Astrocyte (in vitro differentiated cells and primary cell): ENCODE measurements around the gene PREX1.

ENCODE experiments used
- EZH2 ChIP-seq: IDR thresholded peaks from 2 replicates; pipeline ENCODE4 v1.6.1; 2012; ENCODE audit warnings: mild to moderate bottlenecking, low read length, inconsistent platforms; ENCODE audit not compliant: insufficient read depth
- TF ChIP-seq, protein P1 (sequence below): IDR thresholded peaks from 2 replicates; pipeline ENCODE4 v1.5.1; 2011; ENCODE audit warnings: low read depth, mild to moderate bottlenecking, inconsistent platforms, low read length, moderate library complexity; ENCODE audit not compliant: insufficient read depth

DNA sequence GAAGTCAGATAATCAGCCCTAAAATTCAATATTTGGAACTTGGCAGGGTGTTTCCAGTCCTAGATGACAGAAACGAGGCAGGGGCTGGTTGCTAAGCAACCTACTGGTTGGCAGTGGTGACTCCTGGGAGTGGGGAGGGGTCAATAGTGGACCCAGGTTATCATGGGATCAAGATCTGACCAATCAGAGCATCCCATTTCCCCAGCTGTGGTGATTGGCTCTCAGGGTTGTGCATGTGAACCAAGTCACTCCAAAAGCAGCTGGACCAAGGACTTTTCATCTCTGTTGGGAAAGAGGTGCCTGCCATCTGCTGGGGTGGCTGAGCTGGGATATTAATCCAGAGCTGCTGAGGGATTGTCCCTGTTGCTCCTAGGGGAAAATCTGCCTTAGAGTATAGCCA lies 253.4 kb downstream of the PREX1 start:
- TF ChIP-seq, protein P1, sequence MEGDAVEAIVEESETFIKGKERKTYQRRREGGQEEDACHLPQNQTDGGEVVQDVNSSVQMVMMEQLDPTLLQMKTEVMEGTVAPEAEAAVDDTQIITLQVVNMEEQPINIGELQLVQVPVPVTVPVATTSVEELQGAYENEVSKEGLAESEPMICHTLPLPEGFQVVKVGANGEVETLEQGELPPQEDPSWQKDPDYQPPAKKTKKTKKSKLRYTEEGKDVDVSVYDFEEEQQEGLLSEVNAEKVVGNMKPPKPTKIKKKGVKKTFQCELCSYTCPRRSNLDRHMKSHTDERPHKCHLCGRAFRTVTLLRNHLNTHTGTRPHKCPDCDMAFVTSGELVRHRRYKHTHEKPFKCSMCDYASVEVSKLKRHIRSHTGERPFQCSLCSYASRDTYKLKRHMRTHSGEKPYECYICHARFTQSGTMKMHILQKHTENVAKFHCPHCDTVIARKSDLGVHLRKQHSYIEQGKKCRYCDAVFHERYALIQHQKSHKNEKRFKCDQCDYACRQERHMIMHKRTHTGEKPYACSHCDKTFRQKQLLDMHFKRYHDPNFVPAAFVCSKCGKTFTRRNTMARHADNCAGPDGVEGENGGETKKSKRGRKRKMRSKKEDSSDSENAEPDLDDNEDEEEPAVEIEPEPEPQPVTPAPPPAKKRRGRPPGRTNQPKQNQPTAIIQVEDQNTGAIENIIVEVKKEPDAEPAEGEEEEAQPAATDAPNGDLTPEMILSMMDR: no peak
- TF ChIP-seq EZH2: no peak
